Heart left ventricle (tissue), 13 donors: ENCODE data around the gene POT1.

Experiments
- CTCF ChIP-seq, 12 donors: fragments of 200-600 bp; sonication (generic) in 4 of 12; IDR thresholded peaks; one replicate each; pipeline versions ENCODE4 v1.5.0 to v1.8.0; 2018 to 2022; ENCODE audit warnings: antibody characterized with exemption in 12 of 12, mild to moderate bottlenecking in 5 of 12
- POLR2A ChIP-seq, 2 donors: fragments of 450-650 bp; IDR thresholded peaks; one replicate each; pipeline ENCODE4 v1.6.1; 2017; ENCODE audit warnings: antibody characterized with exemption in 2 of 2, mild to moderate bottlenecking in 2 of 2, moderate library complexity in 2 of 2
- donor health status: ischemic (EF 13 %, LVEDD 7.1; RV severe dilation, severe dysfunction).
- donor health status: DM: no; HTN: yes; CAD: no.
- donor health status: DM: no; HTN: no; CAD: no.
- donor health status: ischemic (EF 25% LVEDD 6.9; RV normal size, moderate dysfunction).
- donor health status: ischemic (EF 25% LVEDD 5.7; RV mildly dilated, moderate dysfunction).
- donor health status: ischemic (EF 35%, LVEDD 5.7; RV mildly dilated, moderate dysfunction).
- donor health status: nonischemic (EF 11% LVEDD 7.7; RV severe dilation, severe dysfunction).
- donor health status: DM: yes; HTN: yes; CAD: no.
- donor health status: PGD.
- donor health status: ischemic (EF 29% LVEDD 5.4; RV normal size, mild dysfunction).
- donor health status: nonischemic (EF 23%, LVEDD 6.1; RV moderate dilation, normal function).

DNA sequence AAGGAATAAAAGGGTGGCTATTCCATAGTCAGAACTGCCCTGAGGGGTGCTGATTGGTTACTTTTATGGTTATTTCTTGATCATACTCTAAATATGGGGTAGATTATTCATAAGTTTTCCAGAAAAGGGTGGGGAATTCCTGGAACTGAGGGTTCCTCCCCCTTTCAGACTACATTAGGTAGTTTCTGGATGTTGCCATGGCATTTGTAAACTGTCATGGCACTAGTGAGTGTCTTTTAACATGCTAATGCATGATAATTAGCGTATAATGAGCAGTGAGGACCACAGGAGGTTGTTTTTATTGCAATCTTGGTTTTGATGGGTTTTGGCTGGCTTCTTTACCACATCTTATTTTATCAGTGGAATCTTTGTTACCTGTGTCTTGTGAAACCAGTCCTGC lies 26.5 kb upstream of the POT1 start:
- TF ChIP-seq CTCF (IDR thresholded peaks at IDR 0.05) (no peak), POLR2A (IDR thresholded peaks at IDR 0.05) (no peak)
